GM18951 (cell line): ENCODE results near the gene GNPDA1.

Source experiments
- POLR2A ChIP-seq: IDR thresholded peaks from 4 replicates; pipeline ENCODE4 v1.6.1; 2011; ENCODE audit warnings: mild to moderate bottlenecking; ENCODE audit not compliant: insufficient read length, insufficient read depth; ENCODE audit errors: extremely low read depth
- in situ Hi-C: fragments of 300-500 bp; cut with MboI; formaldehyde crosslinking; loops from one replicate; pipeline ENCODE4 v1.12.0; 2022; ENCODE audit warnings: low sequenced_read_pairs, mixed read lengths, inconsistent platforms; ENCODE audit not compliant: unreplicated experiment

The GNPDA1 gene

GRCh38 chr5:141966275-141966962 is 46.4 kb downstream of the GNPDA1 start:
- in situ Hi-C loops = no loop called here
- no peak for TF ChIP-seq POLR2A

GRCh38 chr5:141965071-141965470 is 47.8 kb downstream of the GNPDA1 start:
- no peak for TF ChIP-seq POLR2A
- in situ Hi-C loops = no loop called here

GRCh38 chr5:141963701-141964100 is 49.1 kb downstream of the GNPDA1 start:
- in situ Hi-C loops = no loop called here
- no peak for TF ChIP-seq POLR2A

GRCh38 chr5:141961466-141961865 is 51.4 kb downstream of the GNPDA1 start:
- TF ChIP-seq POLR2A = no peak

GRCh38 chr5:141960449-141961323 is 52.1 kb downstream of the GNPDA1 start:
- TF ChIP-seq POLR2A = no peak
- in situ Hi-C loops = no loop called here

More at GRCh38 chr5:141961466-141961865, 51.4 kb downstream of the GNPDA1 start:
- in situ Hi-C loops = no loop called here

GRCh38 chr5:141960018-141960417 is 52.8 kb downstream of the GNPDA1 start:
- in situ Hi-C loops = no loop called here
- TF ChIP-seq POLR2A = no peak

- no peak for TF ChIP-seq POLR2A
- in situ Hi-C loops = no loop called here
Observed at GRCh38 chr5:141958546-141959172, 54.2 kb downstream of the GNPDA1 start.

GRCh38 chr5:141958113-141958512 is 54.7 kb downstream of the GNPDA1 start, which contains the start of gene PCDH12:
Gene PCDH12 (minus strand): TSS chr5:141958202. CDS start chr5:141957851, 351 bp downstream.
- in situ Hi-C loops = no loop called here
- TF ChIP-seq POLR2A = no peak

GRCh38 chr5:141957367-141957996 is 55.3 kb downstream of the GNPDA1 start:
- in situ Hi-C loops = no loop called here
- TF ChIP-seq POLR2A = no peak

- in situ Hi-C loops = no loop called here
- no peak for TF ChIP-seq POLR2A
Observed at GRCh38 chr5:141954194-141954593, 58.6 kb downstream of the GNPDA1 start.

- no peak for TF ChIP-seq POLR2A
- in situ Hi-C loops = no loop called here
Observed at GRCh38 chr5:141952020-141952419, 60.8 kb downstream of the GNPDA1 start.

- in situ Hi-C loops = no loop called here
- no peak for TF ChIP-seq POLR2A
Observed at GRCh38 chr5:141951332-141951781, 61.5 kb downstream of the GNPDA1 start.
